ENCODE results near the gene LIFR.

DNA sequence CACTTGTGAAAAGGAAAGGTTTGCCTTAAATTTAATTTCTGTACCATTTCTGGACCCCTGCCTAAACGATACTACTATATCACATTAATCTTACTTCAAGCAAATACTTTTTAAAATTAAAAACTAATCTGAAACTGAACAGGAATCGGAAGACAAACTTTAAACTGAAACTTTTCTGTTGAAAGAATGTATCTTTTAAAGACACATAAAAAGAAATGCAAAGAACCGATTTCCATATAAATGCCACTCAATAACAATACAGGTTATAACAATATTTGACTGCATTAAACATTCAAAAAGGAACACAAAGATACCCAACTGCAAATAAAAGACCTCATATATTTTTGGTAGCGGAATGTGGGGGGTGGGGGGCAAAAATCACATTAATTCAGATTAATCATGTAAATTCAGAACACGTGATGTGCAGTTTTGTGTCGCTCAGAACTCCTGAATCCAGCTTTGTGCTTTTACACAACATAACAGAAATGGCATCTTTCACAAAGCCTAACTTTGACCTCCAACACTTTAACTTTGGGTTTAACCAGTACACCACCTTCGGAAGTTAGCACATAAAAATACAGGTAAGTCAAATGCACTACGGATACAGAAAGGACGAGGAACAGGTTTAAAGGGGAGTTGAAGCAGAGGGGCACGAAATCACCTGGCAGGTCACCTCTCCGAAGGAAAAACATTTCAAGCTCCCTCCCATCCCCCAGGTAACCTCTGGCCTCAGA lies 925 bp downstream of the LIFR start:
- TF ChIP-seq, protein P1, sequence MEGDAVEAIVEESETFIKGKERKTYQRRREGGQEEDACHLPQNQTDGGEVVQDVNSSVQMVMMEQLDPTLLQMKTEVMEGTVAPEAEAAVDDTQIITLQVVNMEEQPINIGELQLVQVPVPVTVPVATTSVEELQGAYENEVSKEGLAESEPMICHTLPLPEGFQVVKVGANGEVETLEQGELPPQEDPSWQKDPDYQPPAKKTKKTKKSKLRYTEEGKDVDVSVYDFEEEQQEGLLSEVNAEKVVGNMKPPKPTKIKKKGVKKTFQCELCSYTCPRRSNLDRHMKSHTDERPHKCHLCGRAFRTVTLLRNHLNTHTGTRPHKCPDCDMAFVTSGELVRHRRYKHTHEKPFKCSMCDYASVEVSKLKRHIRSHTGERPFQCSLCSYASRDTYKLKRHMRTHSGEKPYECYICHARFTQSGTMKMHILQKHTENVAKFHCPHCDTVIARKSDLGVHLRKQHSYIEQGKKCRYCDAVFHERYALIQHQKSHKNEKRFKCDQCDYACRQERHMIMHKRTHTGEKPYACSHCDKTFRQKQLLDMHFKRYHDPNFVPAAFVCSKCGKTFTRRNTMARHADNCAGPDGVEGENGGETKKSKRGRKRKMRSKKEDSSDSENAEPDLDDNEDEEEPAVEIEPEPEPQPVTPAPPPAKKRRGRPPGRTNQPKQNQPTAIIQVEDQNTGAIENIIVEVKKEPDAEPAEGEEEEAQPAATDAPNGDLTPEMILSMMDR (optimal IDR thresholded peaks at IDR 0.05 in 1 of 3, IDR thresholded peaks at IDR 0.05 in 1 of 3, conservative IDR thresholded peaks at IDR 0.05 in 1 of 3; ENCODE audit: extremely low read depth in 1 of 3, insufficient read depth in 2 of 3, low read length in 3 of 3): no peak
- peak; percentile 65 for TF ChIP-seq EZH2 (IDR thresholded peaks at IDR 0.05; ENCODE audit: low read length)
